Liver (tissue), 9 donors: ENCODE data around the gene FBLIM1. TPM values are rescaled to one million over a fixed set of nuclear protein-coding genes. Genes with fewer than 3 reads are reported as not detected.
A peak's percentile ranks its signal among the peaks of the same experiment; 100 is the strongest.

Experiments used
- DNase-seq: peaks from one replicate; pipeline ENCODE4 v3.0.0-alpha.2; 2017; ENCODE audit warnings: low spot score
- H3K27ac ChIP-seq, 2 donors: one replicate each; pipeline ENCODE4 v1.7.0; 2013; ENCODE audit warnings: inconsistent platforms in 2 of 2, low read length in 2 of 2, control low read depth in 1 of 2, low read depth in 1 of 2, mild to moderate bottlenecking in 1 of 2
- H3K27me3 ChIP-seq, 4 donors: one replicate each; pipeline versions ENCODE4 v1.6.1 to v1.7.0; 2013; ENCODE audit warnings: low read length in 3 of 4, inconsistent platforms in 1 of 4, mild to moderate bottlenecking in 1 of 4, moderate library complexity in 1 of 4; ENCODE audit not compliant: control insufficient read depth in 4 of 4, insufficient read depth in 4 of 4
- H3K36me3 ChIP-seq, 4 donors: one replicate each; pipeline versions ENCODE4 v1.6.1 to v1.7.0; 2013; ENCODE audit warnings: low read length in 3 of 4, mild to moderate bottlenecking in 3 of 4, low read depth in 1 of 4, moderate library complexity in 1 of 4; ENCODE audit not compliant: control insufficient read depth in 4 of 4, insufficient read depth in 3 of 4
- H3K4me1 ChIP-seq, 4 donors: one replicate each; pipeline versions ENCODE4 v1.6.1 to v1.7.0; 2013; ENCODE audit warnings: low read length in 3 of 4, mild to moderate bottlenecking in 3 of 4, moderate library complexity in 1 of 4; ENCODE audit not compliant: control insufficient read depth in 4 of 4, insufficient read depth in 4 of 4
- H3K4me3 ChIP-seq, 3 donors: one replicate each; pipeline versions ENCODE4 v1.6.1 to v1.7.0; 2013; ENCODE audit warnings: low read length in 3 of 3, control low read depth in 1 of 3, low read depth in 1 of 3, mild to moderate bottlenecking in 1 of 3
- H3K9ac ChIP-seq, 2 donors: one replicate each; pipeline ENCODE4 v1.7.0; 2013; ENCODE audit warnings: low read length in 2 of 2, mild to moderate bottlenecking in 2 of 2, moderate library complexity in 2 of 2, control low read depth in 1 of 2, low read depth in 1 of 2
- H3K9me3 ChIP-seq, 4 donors: one replicate each; pipeline versions ENCODE4 v1.6.1 to v1.7.0; 2013; ENCODE audit warnings: low read length in 3 of 4; ENCODE audit not compliant: control insufficient read depth in 4 of 4
- EGR1 ChIP-seq, 2 donors: IDR thresholded peaks; 2 replicates each; pipeline ENCODE4 v1.6.1; 2016 to 2018; ENCODE audit warnings: antibody characterized with exemption in 2 of 2, low read depth in 2 of 2
- FOXA2 ChIP-seq: IDR thresholded peaks from 2 replicates; pipeline ENCODE4 v1.6.1; 2016; ENCODE audit warnings: antibody characterized with exemption
- GABPA ChIP-seq, 2 donors: IDR thresholded peaks in 1 of 2; conservative IDR thresholded peaks in 1 of 2; 2 replicates each; pipeline ENCODE4 v1.6.1; 2016; ENCODE audit warnings: antibody characterized with exemption in 2 of 2, mild to moderate bottlenecking in 1 of 2, moderate library complexity in 1 of 2
- HNF4A ChIP-seq, 2 donors: conservative IDR thresholded peaks; 2 replicates each; pipeline ENCODE4 v1.6.1; 2016; ENCODE audit warnings: antibody characterized with exemption in 2 of 2, mild to moderate bottlenecking in 2 of 2
- HNF4G ChIP-seq: IDR thresholded peaks from 2 replicates; pipeline ENCODE4 v1.6.1; 2016; ENCODE audit warnings: antibody characterized with exemption
- JUND ChIP-seq, 2 donors: IDR thresholded peaks; 2 replicates each; pipeline ENCODE4 v1.6.1; 2016; ENCODE audit warnings: antibody characterized with exemption in 2 of 2
- NR2F2 ChIP-seq: IDR thresholded peaks from 2 replicates; pipeline ENCODE4 v1.6.1; 2016; ENCODE audit warnings: antibody characterized with exemption
- RAD21 ChIP-seq, 2 donors: IDR thresholded peaks; 2 replicates each; pipeline ENCODE4 v1.6.1; 2016; ENCODE audit warnings: antibody characterized with exemption in 2 of 2, mild to moderate bottlenecking in 2 of 2
- RXRA ChIP-seq, 2 donors: IDR thresholded peaks; 2 replicates each; pipeline ENCODE4 v1.6.1; 2017 to 2018; ENCODE audit warnings: antibody characterized with exemption in 2 of 2, mild to moderate bottlenecking in 1 of 2
- SP1 ChIP-seq: IDR thresholded peaks from 2 replicates; pipeline ENCODE4 v1.6.1; 2018; ENCODE audit warnings: antibody characterized with exemption, mild to moderate bottlenecking
- TAF1 ChIP-seq: conservative IDR thresholded peaks from 2 replicates; pipeline ENCODE4 v1.6.1; 2016; ENCODE audit warnings: antibody characterized with exemption, mild to moderate bottlenecking
- YY1 ChIP-seq: IDR thresholded peaks from 2 replicates; pipeline ENCODE4 v1.6.1; 2016; ENCODE audit warnings: antibody characterized with exemption, mild to moderate bottlenecking
- WGBS: extraction: QIAGEN DNeasy Blood & Tissue Kit; methylation state at CpG from one replicate; pipeline ENCODE4 v1.1.7; 2013; 5-methylcytosine and 5-hydroxymethylcytosine counted together
- polyA plus RNA-seq, 2 donors: library from polyadenylated mRNA; stranded (reverse) in 1 of 2; unstranded in 1 of 2; fragments of 200-250 nt in 1 of 2; fragments of >200 nt in 1 of 2; fragmentation: Nextera tagmentation in 1 of 2; extraction: Ambion mirVana in 1 of 2; gene quantifications; one replicate each; pipeline versions ENCODE4 v1.2.1 to v1.2.3, GENCODE V29; 2013 to 2015
- total RNA-seq, 2 donors: library from RNA; depleted of rRNA; stranded (reverse); fragments of >200 nt; gene quantifications; one replicate each; pipeline ENCODE4 v1.2.3, GENCODE V29; 2014
- TF ChIP-seq, protein P1 (sequence below): IDR thresholded peaks from 2 replicates; pipeline ENCODE4 v1.6.1; 2016; ENCODE audit warnings: antibody characterized with exemption
- TF ChIP-seq, protein P2 (sequence below): IDR thresholded peaks from 2 replicates; pipeline ENCODE4 v1.6.1; 2016; ENCODE audit warnings: antibody characterized with exemption, mild to moderate bottlenecking
- TF ChIP-seq, protein P3 (sequence below): IDR thresholded peaks from 2 replicates; pipeline ENCODE4 v1.6.1; 2016; ENCODE audit warnings: antibody characterized with exemption
- donor health status: healthy.
- donor health status: healthy.
- donor health status: healthy.
- donor health status: healthy.
- donor health status: healthy.

FBLIM1 gene
- total and polyA plus RNA-seq, 4 donors, result 3.6 to 6.4 (median 3.7) TPM

DNA sequence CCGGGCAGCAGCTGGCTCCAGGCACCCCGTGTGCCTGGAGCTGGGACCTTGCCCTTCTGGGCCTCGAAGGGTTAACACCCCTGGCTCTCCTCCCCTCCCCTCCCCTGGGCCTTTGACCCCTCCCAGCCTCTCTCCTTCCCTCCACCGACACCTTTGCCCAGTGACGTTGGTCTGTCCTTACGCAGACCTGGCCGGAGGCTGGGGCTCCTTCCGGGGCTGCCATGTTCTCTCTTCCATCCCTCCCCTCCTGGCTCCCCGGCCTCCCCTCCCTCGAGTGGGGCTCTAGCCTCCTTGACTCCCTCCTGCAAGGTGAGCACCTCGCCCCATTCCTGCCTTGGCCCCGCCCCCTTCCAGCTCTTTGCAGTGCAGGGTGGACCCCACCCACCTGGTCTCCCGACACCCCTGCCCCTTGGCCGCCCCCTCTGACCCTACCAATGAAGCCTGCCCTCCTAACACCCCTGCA, 16.2 kb upstream of the FBLIM1 start, which contains the start of gene TMEM82:
TSS of gene TMEM82 (plus strand) at position 161 of the 463 bp plus-strand sequence. CDS start at position 222, 61 bp downstream.
- H3K4me1 ChIP-seq, result peaks cover 4 to 38% (median 23%) of the 10 kb centered on the region in 4 donors
- TF ChIP-seq EGR1 (IDR thresholded peaks at IDR 0.05; ENCODE audit: low read depth in 2 of 2) (peak in 1 of 2 donors; percentile 23), TAF1 (no peak), NR2F2 (peak; percentile 43), JUND (IDR thresholded peaks at IDR 0.05) (no peak), RXRA (IDR thresholded peaks at IDR 0.05) (peak; percentile 73 to 82), HNF4A (conservative IDR thresholded peaks at IDR 0.05) (peak; percentile 76 to 92), SP1 (peak; percentile 53), YY1 (peak; percentile 55), HNF4G (peak; percentile 53), GABPA (IDR thresholded peaks at IDR 0.05 in 1 of 2, conservative IDR thresholded peaks at IDR 0.05 in 1 of 2) (peak in 1 of 2 donors; percentile 66), RAD21 (IDR thresholded peaks at IDR 0.05) (peak in 1 of 2 donors; percentile 21)
- TF ChIP-seq, protein P1, sequence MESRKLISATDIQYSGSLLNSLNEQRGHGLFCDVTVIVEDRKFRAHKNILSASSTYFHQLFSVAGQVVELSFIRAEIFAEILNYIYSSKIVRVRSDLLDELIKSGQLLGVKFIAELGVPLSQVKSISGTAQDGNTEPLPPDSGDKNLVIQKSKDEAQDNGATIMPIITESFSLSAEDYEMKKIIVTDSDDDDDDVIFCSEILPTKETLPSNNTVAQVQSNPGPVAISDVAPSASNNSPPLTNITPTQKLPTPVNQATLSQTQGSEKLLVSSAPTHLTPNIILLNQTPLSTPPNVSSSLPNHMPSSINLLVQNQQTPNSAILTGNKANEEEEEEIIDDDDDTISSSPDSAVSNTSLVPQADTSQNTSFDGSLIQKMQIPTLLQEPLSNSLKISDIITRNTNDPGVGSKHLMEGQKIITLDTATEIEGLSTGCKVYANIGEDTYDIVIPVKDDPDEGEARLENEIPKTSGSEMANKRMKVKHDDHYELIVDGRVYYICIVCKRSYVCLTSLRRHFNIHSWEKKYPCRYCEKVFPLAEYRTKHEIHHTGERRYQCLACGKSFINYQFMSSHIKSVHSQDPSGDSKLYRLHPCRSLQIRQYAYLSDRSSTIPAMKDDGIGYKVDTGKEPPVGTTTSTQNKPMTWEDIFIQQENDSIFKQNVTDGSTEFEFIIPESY, result no peak
- TF ChIP-seq, protein P2, sequence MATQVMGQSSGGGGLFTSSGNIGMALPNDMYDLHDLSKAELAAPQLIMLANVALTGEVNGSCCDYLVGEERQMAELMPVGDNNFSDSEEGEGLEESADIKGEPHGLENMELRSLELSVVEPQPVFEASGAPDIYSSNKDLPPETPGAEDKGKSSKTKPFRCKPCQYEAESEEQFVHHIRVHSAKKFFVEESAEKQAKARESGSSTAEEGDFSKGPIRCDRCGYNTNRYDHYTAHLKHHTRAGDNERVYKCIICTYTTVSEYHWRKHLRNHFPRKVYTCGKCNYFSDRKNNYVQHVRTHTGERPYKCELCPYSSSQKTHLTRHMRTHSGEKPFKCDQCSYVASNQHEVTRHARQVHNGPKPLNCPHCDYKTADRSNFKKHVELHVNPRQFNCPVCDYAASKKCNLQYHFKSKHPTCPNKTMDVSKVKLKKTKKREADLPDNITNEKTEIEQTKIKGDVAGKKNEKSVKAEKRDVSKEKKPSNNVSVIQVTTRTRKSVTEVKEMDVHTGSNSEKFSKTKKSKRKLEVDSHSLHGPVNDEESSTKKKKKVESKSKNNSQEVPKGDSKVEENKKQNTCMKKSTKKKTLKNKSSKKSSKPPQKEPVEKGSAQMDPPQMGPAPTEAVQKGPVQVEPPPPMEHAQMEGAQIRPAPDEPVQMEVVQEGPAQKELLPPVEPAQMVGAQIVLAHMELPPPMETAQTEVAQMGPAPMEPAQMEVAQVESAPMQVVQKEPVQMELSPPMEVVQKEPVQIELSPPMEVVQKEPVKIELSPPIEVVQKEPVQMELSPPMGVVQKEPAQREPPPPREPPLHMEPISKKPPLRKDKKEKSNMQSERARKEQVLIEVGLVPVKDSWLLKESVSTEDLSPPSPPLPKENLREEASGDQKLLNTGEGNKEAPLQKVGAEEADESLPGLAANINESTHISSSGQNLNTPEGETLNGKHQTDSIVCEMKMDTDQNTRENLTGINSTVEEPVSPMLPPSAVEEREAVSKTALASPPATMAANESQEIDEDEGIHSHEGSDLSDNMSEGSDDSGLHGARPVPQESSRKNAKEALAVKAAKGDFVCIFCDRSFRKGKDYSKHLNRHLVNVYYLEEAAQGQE, result peak; percentile 45
- peak within 1 kb of the TSS; percentile 37 to 45 for H3K9ac ChIP-seq
- H3K9me3 ChIP-seq, result no peaks in the 10 kb centered on the region
- WGBS, result 14% methylated on average over 14 of the region's 14 CpGs
- H3K4me3 ChIP-seq, result peak within 1 kb of the TSS; percentile 60 to 81 (median 75)
- peak; percentile 64 for DNase-seq
- H3K27me3 ChIP-seq, result no peaks in the 10 kb centered on the region
- peak within 1 kb of the TSS; percentile 31 to 46 for H3K27ac ChIP-seq
- peaks cover 0 to 2% (median 0%) of the 10 kb centered on the region in 4 donors for H3K36me3 ChIP-seq

DNA sequence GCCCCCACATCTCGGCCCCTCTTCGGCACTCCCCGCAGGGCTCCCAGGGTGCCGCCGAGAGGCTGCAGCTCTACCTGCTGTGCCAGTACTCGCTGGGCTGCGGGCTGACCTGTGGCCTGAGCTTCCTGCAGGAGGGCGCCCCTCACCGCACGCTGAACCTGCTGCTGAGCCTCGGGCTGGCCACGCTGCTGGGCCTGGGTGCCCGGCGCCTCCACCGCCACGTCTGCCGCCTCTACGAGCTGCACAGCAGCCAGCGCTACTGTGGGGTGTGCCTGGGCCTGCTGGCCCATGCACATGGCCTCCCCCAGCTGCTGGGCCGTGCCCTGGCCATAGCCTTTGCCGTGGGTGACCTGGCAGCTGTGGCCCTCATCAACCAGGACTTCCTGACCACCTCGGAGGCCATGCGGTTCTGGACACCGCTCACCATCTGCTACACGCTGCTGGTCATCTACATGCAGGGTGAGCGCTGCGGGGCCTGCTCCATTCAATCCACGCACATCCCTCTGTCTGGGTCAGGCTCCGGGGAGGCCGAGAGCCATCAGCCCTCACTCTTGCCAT, 14.4 kb upstream of the FBLIM1 start:
- Histone ChIP-seq H3K4me1 (peaks cover 4 to 34% (median 16%) of the 10 kb centered on the region in 4 donors), H3K9me3 (no peaks in the 10 kb centered on the region), H3K4me3 (no peak overlapping the region), H3K36me3 (peaks cover 0 to 2% (median 0%) of the 10 kb centered on the region in 4 donors), H3K9ac (no peak overlapping the region), H3K27ac (no peak overlapping the region), H3K27me3 (no peaks in the 10 kb centered on the region)
- TF ChIP-seq, protein P2, result no peak
- TF ChIP-seq SP1 (no peak), HNF4A (conservative IDR thresholded peaks at IDR 0.05) (no peak), FOXA2 (no peak)
- TF ChIP-seq, protein P3, sequence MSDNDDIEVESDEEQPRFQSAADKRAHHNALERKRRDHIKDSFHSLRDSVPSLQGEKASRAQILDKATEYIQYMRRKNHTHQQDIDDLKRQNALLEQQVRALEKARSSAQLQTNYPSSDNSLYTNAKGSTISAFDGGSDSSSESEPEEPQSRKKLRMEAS, result no peak
- 90% methylated on average over 30 of the region's 30 CpGs for WGBS
- DNase-seq, result no peak
